ENCODE measurements around the gene ZNF888.

DNA sequence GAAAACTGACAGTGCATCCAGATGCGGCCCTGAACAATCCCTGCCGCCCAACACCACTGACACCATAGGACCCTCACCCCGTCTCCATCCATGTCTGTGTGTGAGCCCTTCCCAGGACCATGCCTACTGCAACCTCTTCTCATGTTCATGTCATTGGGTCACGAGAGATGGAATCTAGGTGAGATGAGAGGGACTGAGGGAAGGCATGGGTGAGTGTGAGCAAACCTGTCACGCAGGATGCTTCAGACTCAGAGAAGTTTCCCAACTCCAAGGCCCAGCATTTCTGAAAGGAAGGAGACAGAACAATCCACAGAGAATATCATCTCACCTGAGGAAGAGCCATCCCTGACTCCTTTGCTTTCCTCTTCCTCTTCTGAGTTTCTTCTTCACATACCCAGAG lies 5.7 kb downstream of the ZNF888 start:
- TF ChIP-seq CTCF (IDR thresholded peaks at IDR 0.05) = no peak
- no peak for TF ChIP-seq EZH2 (IDR thresholded peaks at IDR 0.05; ENCODE audit: borderline replicate concordance, insufficient read depth, low read depth, low read length, poor library complexity, severe bottlenecking)

Data from B cell (primary cell).